ENCODE data around the gene COL12A1. TPM values are rescaled to one million over a fixed set of nuclear protein-coding genes. Genes with fewer than 3 reads are reported as not detected.

The COL12A1 gene
- total RNA-seq, 1 donor from 2014 or later, result 21.5 TPM

DNA sequence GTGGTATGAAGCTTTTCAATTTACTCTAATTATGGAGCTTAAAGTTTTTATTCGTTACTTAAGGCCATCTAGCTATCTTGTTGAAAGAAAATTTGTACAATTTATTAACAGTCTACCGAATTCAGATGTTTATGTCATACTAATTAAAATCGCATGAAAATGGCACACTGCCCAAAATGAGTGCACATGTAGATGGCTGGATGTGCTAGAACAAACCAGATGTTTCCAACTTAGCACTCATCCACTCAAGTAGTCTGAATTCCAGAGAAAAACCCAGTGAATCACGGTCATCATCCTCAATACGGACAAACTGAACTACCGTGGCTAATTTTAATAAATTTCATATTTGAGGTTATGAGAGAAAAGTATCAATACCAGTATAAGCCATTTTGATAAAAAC lies 70.4 kb downstream of the COL12A1 start:
- Mint-ChIP-seq H3K36me3 (no peaks in the 10 kb centered on the region), H3K9me3 (peaks cover 4% of the 10 kb centered on the region), H3K27ac (no peak overlapping the region), H3K4me3 (no peak overlapping the region), H3K4me1 (ENCODE audit: unreplicated experiment) (no peaks in the 10 kb centered on the region), H3K27me3 (no peaks in the 10 kb centered on the region)
- TF ChIP-seq, protein P1, sequence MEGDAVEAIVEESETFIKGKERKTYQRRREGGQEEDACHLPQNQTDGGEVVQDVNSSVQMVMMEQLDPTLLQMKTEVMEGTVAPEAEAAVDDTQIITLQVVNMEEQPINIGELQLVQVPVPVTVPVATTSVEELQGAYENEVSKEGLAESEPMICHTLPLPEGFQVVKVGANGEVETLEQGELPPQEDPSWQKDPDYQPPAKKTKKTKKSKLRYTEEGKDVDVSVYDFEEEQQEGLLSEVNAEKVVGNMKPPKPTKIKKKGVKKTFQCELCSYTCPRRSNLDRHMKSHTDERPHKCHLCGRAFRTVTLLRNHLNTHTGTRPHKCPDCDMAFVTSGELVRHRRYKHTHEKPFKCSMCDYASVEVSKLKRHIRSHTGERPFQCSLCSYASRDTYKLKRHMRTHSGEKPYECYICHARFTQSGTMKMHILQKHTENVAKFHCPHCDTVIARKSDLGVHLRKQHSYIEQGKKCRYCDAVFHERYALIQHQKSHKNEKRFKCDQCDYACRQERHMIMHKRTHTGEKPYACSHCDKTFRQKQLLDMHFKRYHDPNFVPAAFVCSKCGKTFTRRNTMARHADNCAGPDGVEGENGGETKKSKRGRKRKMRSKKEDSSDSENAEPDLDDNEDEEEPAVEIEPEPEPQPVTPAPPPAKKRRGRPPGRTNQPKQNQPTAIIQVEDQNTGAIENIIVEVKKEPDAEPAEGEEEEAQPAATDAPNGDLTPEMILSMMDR (conservative IDR thresholded peaks at IDR 0.05), result no peak
- DNase-seq (ENCODE audit: extremely low spot score, unreplicated experiment), result no peak

DNA sequence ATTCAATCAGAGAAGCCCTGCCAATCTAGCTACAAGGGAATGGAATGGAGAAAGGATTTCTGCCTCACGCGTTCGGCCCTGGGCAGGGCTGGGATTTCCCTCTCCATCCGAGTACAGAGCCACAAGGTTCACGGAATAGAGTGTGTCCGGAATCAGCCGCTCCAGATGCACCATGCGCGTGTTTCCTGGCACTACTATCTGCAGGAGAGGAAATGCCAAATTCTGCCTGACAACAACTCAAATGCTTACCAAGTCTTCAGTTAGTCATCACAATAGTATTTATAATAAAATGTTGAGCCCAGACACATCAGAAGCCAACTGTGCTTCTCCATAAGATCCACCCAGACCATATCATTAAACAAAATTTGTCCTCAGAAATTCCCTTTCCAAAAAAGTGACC lies 75.1 kb downstream of the COL12A1 start:
- peaks cover 5% of the 10 kb centered on the region for H3K36me3 Mint-ChIP-seq
- no peak for DNase-seq (ENCODE audit: extremely low spot score, unreplicated experiment)
- TF ChIP-seq, protein P1 (conservative IDR thresholded peaks at IDR 0.05), result no peak
- no peak overlapping the region for H3K4me3 Mint-ChIP-seq
- H3K4me1 Mint-ChIP-seq (ENCODE audit: unreplicated experiment), result no peaks in the 10 kb centered on the region
- no peaks in the 10 kb centered on the region for H3K27me3 Mint-ChIP-seq
- H3K27ac Mint-ChIP-seq, result no peak overlapping the region
- H3K9me3 Mint-ChIP-seq, result peaks cover 4% of the 10 kb centered on the region

DNA sequence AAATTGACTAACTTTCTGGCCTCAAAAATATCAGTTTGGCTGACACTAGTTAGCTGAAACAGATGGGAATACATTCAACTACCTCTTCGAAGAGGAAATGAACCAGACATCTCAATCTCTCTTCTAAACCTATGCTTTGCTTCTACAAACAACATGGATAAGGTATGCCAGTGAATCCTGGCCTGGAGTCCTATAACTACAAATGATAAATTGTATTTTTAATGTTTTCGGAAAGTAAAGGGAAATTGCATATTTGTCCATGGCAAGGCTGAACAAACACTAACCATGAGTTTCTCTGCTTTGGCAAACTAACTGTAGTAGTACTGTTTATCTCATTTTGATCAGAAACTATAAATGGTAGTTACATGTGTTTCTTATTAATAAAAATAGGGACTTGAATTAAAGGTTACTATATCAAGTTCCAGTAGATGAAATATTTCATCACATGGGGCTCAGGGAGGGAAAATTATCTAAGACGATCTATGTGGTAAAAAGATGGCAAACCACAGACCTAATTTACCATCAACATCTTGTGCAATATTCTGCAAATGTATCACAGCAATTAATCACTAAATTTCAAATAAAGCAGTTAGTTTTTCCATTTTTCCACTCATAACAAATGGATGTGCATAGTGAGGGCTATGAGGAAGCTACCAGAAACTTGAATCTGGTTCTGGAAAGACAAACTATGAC lies 76.8 kb downstream of the COL12A1 start:
- DNase-seq (ENCODE audit: extremely low spot score, unreplicated experiment), result no peak
- Mint-ChIP-seq H3K9me3 (peaks cover 4% of the 10 kb centered on the region), H3K4me1 (ENCODE audit: unreplicated experiment) (no peaks in the 10 kb centered on the region), H3K27ac (no peak overlapping the region), H3K4me3 (no peak overlapping the region), H3K36me3 (peaks cover 5% of the 10 kb centered on the region), H3K27me3 (no peaks in the 10 kb centered on the region)
- TF ChIP-seq, protein P1 (conservative IDR thresholded peaks at IDR 0.05), result no peak

DNA sequence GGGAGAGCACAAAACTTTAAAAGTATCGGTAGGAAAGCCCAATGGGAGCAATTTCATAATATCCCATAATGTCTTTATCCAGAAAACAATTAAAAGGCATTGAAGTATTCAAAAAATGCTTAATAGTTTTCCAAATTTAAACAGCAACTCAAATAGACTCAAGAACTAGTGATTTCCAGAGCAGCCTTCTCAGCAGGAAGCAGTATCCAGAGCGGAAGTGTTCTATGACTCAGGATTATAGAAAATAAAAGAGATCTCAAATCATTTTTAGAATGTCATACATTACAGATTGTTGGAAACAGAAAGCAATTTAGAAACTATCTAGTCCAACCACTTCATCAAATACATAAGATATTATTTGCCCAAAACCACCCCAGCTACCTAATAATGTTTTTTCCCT lies 79.3 kb downstream of the COL12A1 start:
- Mint-ChIP-seq H3K27ac (no peak overlapping the region), H3K9me3 (no peaks in the 10 kb centered on the region), H3K27me3 (no peaks in the 10 kb centered on the region), H3K4me1 (ENCODE audit: unreplicated experiment) (no peaks in the 10 kb centered on the region), H3K36me3 (peaks cover 5% of the 10 kb centered on the region), H3K4me3 (no peak overlapping the region)
- TF ChIP-seq, protein P1 (conservative IDR thresholded peaks at IDR 0.05), result no peak
- no peak for DNase-seq (ENCODE audit: extremely low spot score, unreplicated experiment)

DNA sequence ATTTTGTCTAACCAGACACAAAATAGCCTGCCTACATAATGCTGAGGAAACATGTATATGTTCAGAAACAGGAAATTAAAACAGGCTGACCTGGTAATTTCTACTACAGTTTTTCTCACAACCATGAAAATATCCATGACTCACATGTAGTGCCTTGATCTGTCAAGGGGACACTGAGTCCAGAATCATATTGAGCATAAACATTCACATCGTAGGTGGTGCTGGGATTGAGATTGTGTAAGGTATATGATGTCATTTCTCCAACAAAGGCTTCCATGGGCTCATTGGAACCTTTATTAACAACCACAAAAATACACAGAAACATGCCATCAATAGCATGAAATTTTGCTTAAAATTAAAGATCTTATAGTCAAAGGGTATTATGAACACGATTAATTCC lies 80.9 kb downstream of the COL12A1 start:
- Mint-ChIP-seq H3K36me3 (peaks cover 5% of the 10 kb centered on the region), H3K27me3 (no peaks in the 10 kb centered on the region), H3K4me1 (ENCODE audit: unreplicated experiment) (no peaks in the 10 kb centered on the region), H3K27ac (no peak overlapping the region), H3K9me3 (no peaks in the 10 kb centered on the region), H3K4me3 (no peak overlapping the region)
- DNase-seq (ENCODE audit: extremely low spot score, unreplicated experiment), result no peak
- TF ChIP-seq, protein P1 (conservative IDR thresholded peaks at IDR 0.05), result no peak

Measured in type B pancreatic cell (in vitro differentiated cells).